IMR-90 (cell line): ENCODE data around the gene RPN2.

Source experiments
- CEBPB ChIP-seq: IDR thresholded peaks from 2 replicates; pipeline ENCODE4 v1.6.1; 2012; ENCODE audit warnings: low read depth, low read length, improper control_type of control experiment
- MAFK ChIP-seq: IDR thresholded peaks from 2 replicates; pipeline ENCODE4 v1.6.1; 2012; ENCODE audit warnings: low read depth, low read length, improper control_type of control experiment
- MAZ ChIP-seq: IDR thresholded peaks from 2 replicates; pipeline ENCODE4 v1.6.1; 2012; ENCODE audit warnings: low read depth, mild to moderate bottlenecking, low read length, improper control_type of control experiment, moderate library complexity, borderline replicate concordance
- MXI1 ChIP-seq: IDR thresholded peaks from 2 replicates; pipeline ENCODE4 v1.6.1; 2012; ENCODE audit warnings: low read depth, mild to moderate bottlenecking, low read length, moderate library complexity, borderline replicate concordance
- NFE2L2 ChIP-seq: fragments of 150-350 bp; IDR thresholded peaks from 2 replicates; pipeline ENCODE4 v1.6.1; 2016; ENCODE audit warnings: low read depth, mild to moderate bottlenecking, low read length
- POLR2A ChIP-seq: IDR thresholded peaks from 2 replicates; pipeline ENCODE4 v1.6.1; 2012; ENCODE audit warnings: mild to moderate bottlenecking, low read depth, low read length
- SMC3 ChIP-seq: fragments of 150-350 bp; IDR thresholded peaks from 2 replicates; pipeline ENCODE4 v1.6.1; 2016; ENCODE audit warnings: low read depth, mild to moderate bottlenecking, antibody characterized with exemption, low read length, moderate library complexity
- TF ChIP-seq, protein P1 (sequence below): conservative IDR thresholded peaks from 2 replicates; pipeline ENCODE4 v1.5.1; 2012; ENCODE audit warnings: mild to moderate bottlenecking, low read depth, low read length, improper control_type of control experiment
- TF ChIP-seq, protein P2 (sequence below): fragments of 150-350 bp; IDR thresholded peaks from 2 replicates; pipeline ENCODE4 v1.6.1; 2017; ENCODE audit warnings: mild to moderate bottlenecking, antibody characterized with exemption, low read length, low read depth

- TF ChIP-seq MAFK, result no peak
- TF ChIP-seq, protein P1, sequence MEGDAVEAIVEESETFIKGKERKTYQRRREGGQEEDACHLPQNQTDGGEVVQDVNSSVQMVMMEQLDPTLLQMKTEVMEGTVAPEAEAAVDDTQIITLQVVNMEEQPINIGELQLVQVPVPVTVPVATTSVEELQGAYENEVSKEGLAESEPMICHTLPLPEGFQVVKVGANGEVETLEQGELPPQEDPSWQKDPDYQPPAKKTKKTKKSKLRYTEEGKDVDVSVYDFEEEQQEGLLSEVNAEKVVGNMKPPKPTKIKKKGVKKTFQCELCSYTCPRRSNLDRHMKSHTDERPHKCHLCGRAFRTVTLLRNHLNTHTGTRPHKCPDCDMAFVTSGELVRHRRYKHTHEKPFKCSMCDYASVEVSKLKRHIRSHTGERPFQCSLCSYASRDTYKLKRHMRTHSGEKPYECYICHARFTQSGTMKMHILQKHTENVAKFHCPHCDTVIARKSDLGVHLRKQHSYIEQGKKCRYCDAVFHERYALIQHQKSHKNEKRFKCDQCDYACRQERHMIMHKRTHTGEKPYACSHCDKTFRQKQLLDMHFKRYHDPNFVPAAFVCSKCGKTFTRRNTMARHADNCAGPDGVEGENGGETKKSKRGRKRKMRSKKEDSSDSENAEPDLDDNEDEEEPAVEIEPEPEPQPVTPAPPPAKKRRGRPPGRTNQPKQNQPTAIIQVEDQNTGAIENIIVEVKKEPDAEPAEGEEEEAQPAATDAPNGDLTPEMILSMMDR, result no peak
- TF ChIP-seq CEBPB, result no peak
- no peak for TF ChIP-seq POLR2A
- no peak for TF ChIP-seq SMC3
- TF ChIP-seq MXI1, result no peak
- no peak for TF ChIP-seq MAZ
- TF ChIP-seq, protein P2, sequence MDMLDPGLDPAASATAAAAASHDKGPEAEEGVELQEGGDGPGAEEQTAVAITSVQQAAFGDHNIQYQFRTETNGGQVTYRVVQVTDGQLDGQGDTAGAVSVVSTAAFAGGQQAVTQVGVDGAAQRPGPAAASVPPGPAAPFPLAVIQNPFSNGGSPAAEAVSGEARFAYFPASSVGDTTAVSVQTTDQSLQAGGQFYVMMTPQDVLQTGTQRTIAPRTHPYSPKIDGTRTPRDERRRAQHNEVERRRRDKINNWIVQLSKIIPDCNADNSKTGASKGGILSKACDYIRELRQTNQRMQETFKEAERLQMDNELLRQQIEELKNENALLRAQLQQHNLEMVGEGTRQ, result no peak
- TF ChIP-seq NFE2L2, result no peak
These were observed 63.4 kb downstream of the RPN2 start for GRCh38 chr20:37242503-37242902.
